ENCODE results near the gene RNF220.

DNA sequence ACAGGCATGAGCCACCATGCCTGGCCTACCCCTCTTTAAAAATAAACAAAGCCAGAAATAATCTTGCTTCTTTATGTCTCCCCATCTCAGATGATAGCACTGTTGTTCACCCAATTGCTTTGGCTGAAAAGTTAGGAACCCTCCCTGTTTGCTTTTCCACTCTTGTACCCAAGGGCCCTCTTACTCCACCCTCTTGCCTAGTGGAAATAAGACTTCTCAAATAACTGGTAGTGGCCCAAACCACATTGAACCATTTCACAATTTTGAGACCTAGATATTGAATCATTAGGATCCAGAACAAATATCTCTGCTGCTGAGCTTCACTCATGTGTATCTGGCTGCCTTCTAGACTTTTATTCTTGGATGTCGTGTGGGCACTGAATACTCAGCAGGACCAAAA, 37.7 kb downstream of the RNF220 start:
- TF ChIP-seq, protein P1, sequence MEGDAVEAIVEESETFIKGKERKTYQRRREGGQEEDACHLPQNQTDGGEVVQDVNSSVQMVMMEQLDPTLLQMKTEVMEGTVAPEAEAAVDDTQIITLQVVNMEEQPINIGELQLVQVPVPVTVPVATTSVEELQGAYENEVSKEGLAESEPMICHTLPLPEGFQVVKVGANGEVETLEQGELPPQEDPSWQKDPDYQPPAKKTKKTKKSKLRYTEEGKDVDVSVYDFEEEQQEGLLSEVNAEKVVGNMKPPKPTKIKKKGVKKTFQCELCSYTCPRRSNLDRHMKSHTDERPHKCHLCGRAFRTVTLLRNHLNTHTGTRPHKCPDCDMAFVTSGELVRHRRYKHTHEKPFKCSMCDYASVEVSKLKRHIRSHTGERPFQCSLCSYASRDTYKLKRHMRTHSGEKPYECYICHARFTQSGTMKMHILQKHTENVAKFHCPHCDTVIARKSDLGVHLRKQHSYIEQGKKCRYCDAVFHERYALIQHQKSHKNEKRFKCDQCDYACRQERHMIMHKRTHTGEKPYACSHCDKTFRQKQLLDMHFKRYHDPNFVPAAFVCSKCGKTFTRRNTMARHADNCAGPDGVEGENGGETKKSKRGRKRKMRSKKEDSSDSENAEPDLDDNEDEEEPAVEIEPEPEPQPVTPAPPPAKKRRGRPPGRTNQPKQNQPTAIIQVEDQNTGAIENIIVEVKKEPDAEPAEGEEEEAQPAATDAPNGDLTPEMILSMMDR (IDR thresholded peaks at IDR 0.05 in 8 of 11, conservative IDR thresholded peaks at IDR 0.05 in 3 of 11): no peak
- no peak for TF ChIP-seq POLR2A (IDR thresholded peaks at IDR 0.05)

Data from spleen (tissue), 7 donors.